ENCODE measurements around the gene CEACAM18.
"Not testable (repeated sequence)": the region's sequence is repeated elsewhere in the genome, so short reads cannot be mapped to it uniquely, and the experiment has no call there.

Gene CEACAM18

GRCh38 chr19:51462681-51463080, 15.7 kb upstream of the CEACAM18 start:
- DNase-seq (ENCODE audit: low read depth): no peak
- H3K4me3 ChIP-seq (ENCODE audit: low read length): no peak overlapping the region
- no peak for TF ChIP-seq CTCF (conservative IDR thresholded peaks at IDR 0.05; ENCODE audit: low read depth, low read length)

- not testable (repeated sequence) for DNase-seq (ENCODE audit: low read depth); H3K4me3 ChIP-seq (ENCODE audit: low read length)
Observed at GRCh38 chr19:51463976-51464581, 14.3 kb upstream of the CEACAM18 start.

DNA sequence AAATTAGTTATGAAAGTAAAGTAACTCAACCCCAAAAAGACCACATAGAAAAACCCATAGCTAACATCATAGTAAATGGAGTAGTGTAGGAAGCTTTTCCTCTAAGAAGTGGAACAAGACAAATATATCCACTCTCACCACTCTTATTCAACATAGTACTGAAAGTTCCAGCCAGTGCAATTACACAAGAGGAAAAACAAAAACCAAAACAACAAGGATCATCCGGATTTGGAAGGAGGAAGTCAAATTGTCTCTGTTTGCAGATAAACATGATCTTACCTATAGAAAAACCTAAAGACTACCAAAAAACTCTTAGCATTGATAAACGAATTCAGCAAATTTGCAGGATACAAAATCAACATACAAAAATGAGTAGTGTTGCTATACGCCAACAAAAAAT, 11.6 kb upstream of the CEACAM18 start:
- DNase-seq (ENCODE audit: low read depth): no peak
- no peak for TF ChIP-seq CTCF (conservative IDR thresholded peaks at IDR 0.05; ENCODE audit: low read depth, low read length)

GRCh38 chr19:51467864-51468544, 10.3 kb upstream of the CEACAM18 start:
- no peak for TF ChIP-seq CTCF (conservative IDR thresholded peaks at IDR 0.05; ENCODE audit: low read depth, low read length)
- no peak for DNase-seq (ENCODE audit: low read depth)
- H3K4me3 ChIP-seq (ENCODE audit: low read length): no peak overlapping the region

More for the DNA sequence above, 11.6 kb upstream of the CEACAM18 start:
- no peak overlapping the region for H3K4me3 ChIP-seq (ENCODE audit: low read length)

GRCh38 chr19:51468545-51468920, 9.8 kb upstream of the CEACAM18 start:
- TF ChIP-seq CTCF (conservative IDR thresholded peaks at IDR 0.05; ENCODE audit: low read depth, low read length): no peak
- H3K4me3 ChIP-seq (ENCODE audit: low read length): no peak overlapping the region
- DNase-seq (ENCODE audit: low read depth): no peak

DNA sequence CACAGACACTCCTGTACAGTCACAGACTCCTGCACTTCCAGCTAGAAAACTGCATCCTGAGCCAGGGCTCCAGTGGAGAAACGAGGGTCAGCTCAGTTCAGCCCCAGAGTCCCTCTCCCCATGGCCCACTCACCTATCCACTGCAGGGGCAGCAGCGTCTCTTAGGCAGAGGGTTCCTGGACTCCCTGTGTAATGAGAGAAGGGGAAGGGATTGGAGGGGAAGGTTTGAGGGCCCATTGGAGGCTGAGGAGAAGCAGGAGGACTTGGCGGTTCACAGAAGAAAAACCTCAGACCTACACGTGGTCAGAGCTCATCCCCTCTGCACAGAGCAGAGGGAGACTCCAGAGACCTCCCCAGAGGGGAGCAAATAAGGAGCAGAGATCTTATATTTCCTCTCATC, 9.2 kb upstream of the CEACAM18 start:
- no peak overlapping the region for H3K4me3 ChIP-seq (ENCODE audit: low read length)
- no peak for DNase-seq (ENCODE audit: low read depth)
- no peak for TF ChIP-seq CTCF (conservative IDR thresholded peaks at IDR 0.05; ENCODE audit: low read depth, low read length)

- TF ChIP-seq CTCF (conservative IDR thresholded peaks at IDR 0.05; ENCODE audit: low read depth, low read length): no peak
- DNase-seq (ENCODE audit: low read depth): no peak
- H3K4me3 ChIP-seq (ENCODE audit: low read length): no peak overlapping the region
Observed at GRCh38 chr19:51469629-51470028, 8.7 kb upstream of the CEACAM18 start.
